ENCODE measurements around the gene PPIC.

GRCh38 chr5:123007754-123008153 lies 28.8 kb downstream of the PPIC start:
- TF ChIP-seq CTCF (IDR thresholded peaks at IDR 0.05; ENCODE audit: poor library complexity), result no peak
- no peak for TF ChIP-seq EZH2 (IDR thresholded peaks at IDR 0.05; ENCODE audit: borderline replicate concordance)
- TF ChIP-seq EZH2phosphoT487 (IDR thresholded peaks at IDR 0.05; ENCODE audit: low read depth, severe bottlenecking, unreplicated experiment), result no peak
